ENCODE data around the gene LRRK2. TPM values are rescaled to one million over a fixed set of nuclear protein-coding genes. Genes with fewer than 3 reads are reported as not detected.

The LRRK2 gene
- 27.1 and 35.4 TPM in 2 replicates for total RNA-seq (2013; cell fraction: nucleolus; rRNA removed)
- total RNA-seq (2014; rRNA removed) (2.0 and 2.1 TPM in 2 replicates), total RNA-seq (2014; rRNA removed; fragmentation: Illumina TruSeq; extraction: Trizol) (2.9 and 3.0 TPM in 2 replicates), total RNA-seq (2021) (2.4 and 3.2 TPM in 2 replicates), polyA plus RNA-seq (2011; rRNA removed) (32.6 and 61.8 TPM in 2 replicates), polyA plus RNA-seq (2014; fragmentation: Illumina TruSeq; extraction: Trizol) (1.8 and 1.9 TPM in 2 replicates), polyA plus RNA-seq (2014; fragmentation: Nextera tagmentation; extraction: Ambion mirVana) (1 to 10 TPM in 1 of 2 experiments, under 1 TPM in 1; 0.97 to 1.1 TPM), polyA plus RNA-seq (2014; rRNA removed) (1.0 and 1.1 TPM in 2 replicates), polyA plus RNA-seq (2016; fragmentation: Nextera tagmentation; extraction: Ambion mirVana) (under 1 TPM; 0.80 to 0.95 TPM), polyA minus RNA-seq (2011; rRNA and poly(A)+ RNA removed) (46.2 and 77.6 TPM in 2 replicates), Bru-seq, nascent RNA (percentile 62 among the genes with signal in this experiment), BruChase-seq, experiment 1, labeled RNA remaining after a 6-hour chase (percentile 53 among the genes with signal in this experiment), BruChase-seq, experiment 2, labeled RNA remaining after a 2-hour chase (percentile 56 among the genes with signal in this experiment)
- 0.56 TPM for polyA plus RNA-seq (2011; ENCODE audit: low read depth)
- 11.4 and 11.7 TPM in 2 replicates for polyA plus RNA-seq (2011; cell fraction: cytosol; rRNA removed)
- 42.9 and 45.3 TPM in 2 replicates for polyA plus RNA-seq (2011; cell fraction: nucleus; rRNA removed)
- 1.0 and 1.2 TPM in 2 replicates for polyA plus RNA-seq (2012)
- 17.1 and 19.8 TPM in 2 replicates for polyA minus RNA-seq (2011; cell fraction: cytosol; rRNA and poly(A)+ RNA removed)
- polyA minus RNA-seq (2011; cell fraction: nucleus; rRNA and poly(A)+ RNA removed) = 68.2 and 102 TPM in 2 replicates
- long read RNA-seq, experiment 1, partial matches to known transcripts = 2 of 7 reads
- long read RNA-seq, experiment 1, other reads (novel, unspliced or antisense) = 5 of 7 reads
- long read RNA-seq, experiment 2, partial matches to known transcripts = 64 of 88 reads
- long read RNA-seq, experiment 2, other reads (novel, unspliced or antisense) = 23 of 88 reads

DNA sequence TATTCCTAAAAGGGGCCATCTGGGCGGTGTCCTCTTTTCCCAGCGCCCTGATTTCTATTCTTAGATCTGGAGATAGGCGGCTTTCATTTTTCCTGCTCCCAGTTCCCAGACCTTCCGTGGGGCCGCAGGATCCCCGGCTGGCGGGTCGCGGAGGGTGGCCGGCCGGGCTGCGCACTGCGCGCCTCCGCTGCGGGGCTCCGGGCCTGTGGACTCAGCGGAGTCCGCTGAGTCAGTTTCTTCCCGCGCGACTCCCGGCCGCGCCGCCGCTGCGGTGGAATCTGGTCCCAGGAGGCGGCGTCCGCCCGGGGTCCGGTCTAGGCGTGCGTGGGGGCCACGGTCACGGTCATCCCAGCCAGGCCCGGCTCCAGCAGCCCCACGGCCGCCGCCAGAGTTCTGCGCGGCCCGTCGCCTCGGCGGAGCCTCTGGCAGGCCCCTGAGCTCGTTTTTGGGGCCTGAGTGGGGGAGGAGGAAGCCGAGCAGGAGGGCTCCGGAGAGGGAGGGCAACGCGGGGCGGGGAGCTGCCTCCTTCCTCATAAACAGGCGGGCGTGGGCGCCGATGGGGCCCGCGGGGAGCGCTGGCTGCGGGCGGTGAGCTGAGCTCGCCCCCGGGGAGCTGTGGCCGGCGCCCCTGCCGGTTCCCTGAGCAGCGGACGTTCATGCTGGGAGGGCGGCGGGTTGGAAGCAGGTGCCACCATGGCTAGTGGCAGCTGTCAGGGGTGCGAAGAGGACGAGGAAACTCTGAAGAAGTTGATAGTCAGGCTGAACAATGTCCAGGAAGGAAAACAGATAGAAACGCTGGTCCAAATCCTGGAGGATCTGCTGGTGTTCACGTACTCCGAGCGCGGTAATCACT, at the start of gene LRRK2:
TSS of gene LRRK2 (plus strand) at position 559 of the 853 bp plus-strand sequence. CDS start at position 694, 135 bp downstream.
- under 1% methylated on average over 70 of the region's 78 CpGs for WGBS (ENCODE audit: insufficient coverage, insufficient replicate concordance, low lambda C conversion rate, missing lambda C conversion rate)
- Histone ChIP-seq H3K4me2 (ENCODE audit: control insufficient read depth, insufficient read depth) (peak within 1 kb of the TSS; percentile 81), H3K4me1 (ENCODE audit: control insufficient read depth, insufficient read depth, low read length) (peaks cover 9% of the 10 kb centered on the region), H3K27ac (ENCODE audit: control insufficient read depth, insufficient read depth) (peak within 1 kb of the TSS; percentile 46), H3K79me2 (ENCODE audit: control insufficient read depth, insufficient read depth, low read length) (no peaks in the 10 kb centered on the region), H3K9me3 (replicated peaks; ENCODE audit: control insufficient read depth, insufficient read depth, low read length) (no peaks in the 10 kb centered on the region; the same call in 1 of the 3 replicates), H3K9ac (ENCODE audit: control insufficient read depth, insufficient read depth, low read length) (peak within 1 kb of the TSS; percentile 45), H3K4me3 (peak within 1 kb of the TSS; percentile 59), H4K20me1 (ENCODE audit: control insufficient read depth, insufficient read depth) (no peaks in the 10 kb centered on the region), H2AFZ (ENCODE audit: control insufficient read depth, low read depth, low read length) (peak within 1 kb of the TSS; percentile 39), H3K36me3 (ENCODE audit: control insufficient read depth in 2 of 2, insufficient read depth in 2 of 2, low read length in 1 of 2) (no peaks in the 10 kb centered on the region), H3K27me3 (replicated peaks in 1 of 2; ENCODE audit: control insufficient read depth in 2 of 2, insufficient read depth in 2 of 2, low read length in 1 of 2) (peaks cover 0 to 17% of the 10 kb centered on the region in 2 experiments; a peak in 1 of 4 replicates)
- SMC1A ChIA-PET (ENCODE audit: uncharacterized antibody, unreplicated experiment) = interaction anchor here (0.8 to 2.7 kb wide), 19 partner anchors 10 to 90 kb away, joined by 3 to 50 read pairs (median 4); no protein-coding TSS in a partner anchor
- POLR2A ChIA-PET = interaction anchor here (0.8 to 2.4 kb wide), 14 partner anchors 8 to 90 kb away, joined by 3 to 15 read pairs (median 4); no protein-coding TSS in a partner anchor
- CTCF ChIA-PET = interaction anchor here (0.7 to 2.2 kb wide), 7 partner anchors 12 to 70 kb away, joined by 3 to 6 read pairs (median 4); no protein-coding TSS in a partner anchor
- no peak for FAIRE-seq
- no TSS peak for BruUV-seq (replicated peaks)
- RAD21 ChIA-PET (ENCODE audit: unreplicated experiment) = interaction anchor here (0.8 to 2.7 kb wide), 13 partner anchors 17 to 89 kb away, joined by 3 to 44 read pairs (median 7); no protein-coding TSS in a partner anchor
- ATAC-seq = peak; percentile 69
- DNase-seq (ENCODE audit: low read depth, low spot score) = no peak
- in situ Hi-C loops (cut with MboI) (loop anchor here (5.0 kb wide), 1 partner anchor 57 kb away; no protein-coding TSS in a partner anchor), intact Hi-C loops (cut with micrococcal nuclease; ENCODE audit: unreplicated experiment) (loop anchor here (5.0 to 10.0 kb wide), 2 partner anchors 107 to 610 kb away; partner anchors contain the start of gene ABCD2)
- peak; percentile 41; the same call in 1 of the 2 replicates for TF ChIP-seq MXI1 (IDR thresholded peaks at IDR 0.05; ENCODE audit: low read depth, low read length)
- TF ChIP-seq IRF3 (IDR thresholded peaks at IDR 0.05) = no peak
- TF ChIP-seq RBBP5 (conservative IDR thresholded peaks at IDR 0.05) = no peak
- TF ChIP-seq FOXM1 (IDR thresholded peaks at IDR 0.05; ENCODE audit: low read depth, low read length) = no peak
- peak; percentile 95 for TF ChIP-seq DPF2 (IDR thresholded peaks at IDR 0.05)
- TF ChIP-seq NRF1 (conservative IDR thresholded peaks at IDR 0.05; ENCODE audit: low read depth, low read length) = no peak
- no peak for TF ChIP-seq MYC (IDR thresholded peaks at IDR 0.05; ENCODE audit: insufficient read depth, insufficient read length, insufficient replicate concordance, low read length, severe bottlenecking)
- no peak for TF ChIP-seq ZNF384 (IDR thresholded peaks at IDR 0.05; ENCODE audit: borderline replicate concordance, low read depth, low read length)
- no peak for TF ChIP-seq NR2C2 (IDR thresholded peaks at IDR 0.05; ENCODE audit: borderline replicate concordance, control insufficient read depth, insufficient read length, low read depth)
- no peak for TF ChIP-seq KAT2A (conservative IDR thresholded peaks at IDR 0.05; ENCODE audit: control insufficient read depth, low read depth, low read length)
- TF ChIP-seq CTCF (IDR thresholded peaks at IDR 0.05 in 2 of 3, conservative IDR thresholded peaks at IDR 0.05 in 1 of 3; ENCODE audit: control insufficient read depth in 2 of 3, extremely low read depth in 1 of 3, insufficient read depth in 1 of 3, low read depth in 3 of 3, low read length in 3 of 3) = no peak
- TF ChIP-seq ESRRA (IDR thresholded peaks at IDR 0.05; ENCODE audit: low read length) = 0 out of 2 replicates have a peak, but pooled peaks have one; percentile 39
- TF ChIP-seq RCOR1 (conservative IDR thresholded peaks at IDR 0.05; ENCODE audit: low read depth, low read length) = no peak
- TF ChIP-seq IKZF2 (IDR thresholded peaks at IDR 0.05) = peak; percentile 58 to 69; a peak in 3 of 4 replicates
- TF ChIP-seq JUNB (IDR thresholded peaks at IDR 0.05) = no peak
